Measurements from ENCODE around the gene AQP5.

DNA sequence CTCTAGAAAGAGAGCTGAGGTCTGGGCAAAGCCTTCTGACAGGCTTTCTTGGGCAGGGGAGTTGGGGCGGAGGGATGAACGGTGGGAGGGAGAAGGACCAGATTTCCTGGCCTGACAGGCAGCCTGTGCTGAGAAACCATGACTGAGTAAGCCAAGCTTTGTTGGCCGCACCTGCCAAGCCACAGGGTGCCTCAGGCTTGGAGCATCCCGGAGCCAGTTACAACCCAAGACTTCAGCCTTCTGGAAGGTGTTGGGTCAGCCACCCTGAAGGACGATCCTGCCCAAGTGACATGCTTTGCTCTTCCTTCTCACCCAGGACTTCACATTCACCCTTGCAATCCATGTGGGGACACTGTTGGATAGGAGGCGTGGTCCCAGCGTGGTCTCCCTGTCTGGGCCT lies 32.1 kb upstream of the AQP5 start:
- TF ChIP-seq POLR2A (IDR thresholded peaks at IDR 0.05; ENCODE audit: extremely low read depth, insufficient read length) (no peak), MAX (IDR thresholded peaks at IDR 0.05; ENCODE audit: low read depth, low read length) (no peak)
- TF ChIP-seq, protein P1, sequence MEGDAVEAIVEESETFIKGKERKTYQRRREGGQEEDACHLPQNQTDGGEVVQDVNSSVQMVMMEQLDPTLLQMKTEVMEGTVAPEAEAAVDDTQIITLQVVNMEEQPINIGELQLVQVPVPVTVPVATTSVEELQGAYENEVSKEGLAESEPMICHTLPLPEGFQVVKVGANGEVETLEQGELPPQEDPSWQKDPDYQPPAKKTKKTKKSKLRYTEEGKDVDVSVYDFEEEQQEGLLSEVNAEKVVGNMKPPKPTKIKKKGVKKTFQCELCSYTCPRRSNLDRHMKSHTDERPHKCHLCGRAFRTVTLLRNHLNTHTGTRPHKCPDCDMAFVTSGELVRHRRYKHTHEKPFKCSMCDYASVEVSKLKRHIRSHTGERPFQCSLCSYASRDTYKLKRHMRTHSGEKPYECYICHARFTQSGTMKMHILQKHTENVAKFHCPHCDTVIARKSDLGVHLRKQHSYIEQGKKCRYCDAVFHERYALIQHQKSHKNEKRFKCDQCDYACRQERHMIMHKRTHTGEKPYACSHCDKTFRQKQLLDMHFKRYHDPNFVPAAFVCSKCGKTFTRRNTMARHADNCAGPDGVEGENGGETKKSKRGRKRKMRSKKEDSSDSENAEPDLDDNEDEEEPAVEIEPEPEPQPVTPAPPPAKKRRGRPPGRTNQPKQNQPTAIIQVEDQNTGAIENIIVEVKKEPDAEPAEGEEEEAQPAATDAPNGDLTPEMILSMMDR (IDR thresholded peaks at IDR 0.05; ENCODE audit: low read depth, low read length) = no peak
